KOPT-K1 (cell line): ENCODE measurements around the gene GRAP2.
A peak's percentile ranks its signal among the peaks of the same experiment; 100 is the strongest.

ENCODE experiments used
- H3K27ac ChIP-seq: fragments of 200-600 bp; sonication (generic); 2 replicates; pipeline ENCODE4 v1.5.1; 2016; ENCODE audit warnings: antibody characterized with exemption, mild to moderate bottlenecking, low read depth, low read length; ENCODE audit not compliant: poor library complexity, severe bottlenecking
- H3K36me3 ChIP-seq: fragments of 200-600 bp; sonication (generic); 2 replicates; pipeline ENCODE4 v1.5.1; 2017; ENCODE audit warnings: antibody characterized with exemption, mild to moderate bottlenecking, low read length, moderate library complexity; ENCODE audit not compliant: insufficient read depth
- H3K9me3 ChIP-seq: fragments of 200-600 bp; sonication (generic); 2 replicates; pipeline ENCODE4 v1.5.1; 2017; ENCODE audit warnings: antibody characterized with exemption, low read length, mild to moderate bottlenecking; ENCODE audit not compliant: insufficient read depth, poor library complexity, severe bottlenecking

GRAP2 gene

GRCh38 chr22:39925909-39926679, 25.2 kb downstream of the GRAP2 start:
- peaks cover 9% of the 10 kb centered on the region; the same call in 1 of the 2 replicates for H3K36me3 ChIP-seq
- no peaks in the 10 kb centered on the region for H3K9me3 ChIP-seq
- H3K27ac ChIP-seq = peak overlapping the region; percentile 99

DNA sequence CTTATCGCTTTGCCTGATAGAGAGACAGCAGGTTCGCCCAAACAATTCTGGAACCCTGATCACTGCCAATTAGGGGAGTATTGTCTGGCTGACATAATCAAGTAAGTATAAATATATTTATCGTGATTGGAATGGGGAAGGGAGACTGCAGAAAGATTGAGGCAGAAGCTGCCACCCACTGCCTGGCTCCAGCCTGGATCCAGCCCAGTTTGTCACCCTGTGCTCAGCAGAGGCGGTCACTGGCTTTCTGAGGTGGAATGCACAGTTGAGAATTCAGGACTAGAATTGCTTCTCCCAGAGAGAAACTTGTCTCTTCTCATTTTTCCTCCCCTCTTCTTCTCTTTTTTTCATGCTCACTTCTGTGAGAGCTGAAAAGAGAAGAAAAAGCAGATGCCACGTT, 25.9 kb downstream of the GRAP2 start:
- Histone ChIP-seq H3K27ac (peak overlapping the region; percentile 99), H3K9me3 (no peaks in the 10 kb centered on the region), H3K36me3 (peaks cover 9% of the 10 kb centered on the region; the same call in 1 of the 2 replicates)

DNA sequence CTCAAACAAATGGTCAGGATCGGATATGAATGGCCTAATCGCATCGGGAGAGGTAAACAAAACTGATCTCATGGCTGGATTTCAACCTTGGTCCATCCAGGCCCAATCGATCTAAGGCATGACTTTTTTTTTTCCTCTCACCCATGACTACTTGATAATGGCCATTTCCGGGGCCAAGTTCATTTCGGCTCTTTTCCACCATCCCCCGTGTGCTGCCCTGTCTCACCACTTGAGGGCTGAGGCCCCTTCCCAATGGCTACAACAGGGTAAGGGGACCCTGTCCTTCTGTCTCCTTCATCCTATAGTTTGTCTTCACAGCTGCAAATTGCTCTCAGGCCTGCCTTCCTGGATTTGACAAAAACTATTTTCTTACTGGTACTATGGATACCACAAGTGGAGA, 26.7 kb downstream of the GRAP2 start:
- peaks cover 9% of the 10 kb centered on the region; the same call in 1 of the 2 replicates for H3K36me3 ChIP-seq
- peak overlapping the region; percentile 99 for H3K27ac ChIP-seq
- no peaks in the 10 kb centered on the region for H3K9me3 ChIP-seq

DNA sequence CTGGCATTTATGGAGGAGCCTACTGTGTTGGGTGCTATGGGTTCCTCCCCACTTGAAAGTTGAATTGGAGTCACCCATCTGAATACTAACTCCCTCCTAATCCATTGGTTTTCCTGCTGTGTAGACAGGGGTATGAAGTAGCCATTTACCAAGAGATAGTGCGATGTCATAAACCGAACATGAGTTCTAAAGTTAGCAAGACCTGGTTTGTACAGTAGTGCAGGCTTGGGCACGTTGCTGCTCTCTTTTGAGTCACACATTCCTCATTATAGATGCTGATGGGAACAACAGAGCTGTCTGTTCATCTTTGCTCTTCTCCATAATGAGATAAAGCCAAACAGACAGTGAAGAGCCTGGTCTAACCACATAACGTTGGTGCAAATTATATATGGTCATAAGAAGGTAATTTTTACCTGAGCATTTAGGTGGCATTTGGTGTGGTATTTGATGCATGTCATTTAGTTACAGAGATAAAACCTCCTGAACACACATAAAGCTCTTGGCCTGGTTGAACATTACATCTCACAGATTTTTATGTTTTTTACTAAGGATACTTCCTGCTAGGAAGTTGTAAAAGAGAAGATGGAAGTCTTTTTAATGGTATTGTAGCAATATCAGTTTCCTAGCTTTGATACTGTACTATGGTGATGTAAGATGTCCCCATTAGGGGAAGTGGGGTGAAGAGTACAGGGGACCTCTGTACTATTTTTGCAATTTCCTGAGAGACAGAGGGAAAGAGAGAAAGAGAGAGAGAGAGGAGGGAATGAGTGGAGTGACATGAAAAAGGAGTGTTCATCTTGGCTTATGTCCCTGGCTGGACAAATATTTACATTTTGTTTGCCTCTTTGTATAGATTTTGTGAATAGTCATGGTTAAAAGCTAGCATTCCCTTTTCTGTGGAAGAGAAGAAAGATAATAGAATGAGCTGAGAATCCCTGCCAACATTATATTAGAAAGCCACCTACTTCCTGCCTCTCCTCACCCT, 27.9 kb downstream of the GRAP2 start:
- peaks cover 9% of the 10 kb centered on the region; the same call in 1 of the 2 replicates for H3K36me3 ChIP-seq
- H3K27ac ChIP-seq = peak overlapping the region; percentile 99
- H3K9me3 ChIP-seq = no peaks in the 10 kb centered on the region

DNA sequence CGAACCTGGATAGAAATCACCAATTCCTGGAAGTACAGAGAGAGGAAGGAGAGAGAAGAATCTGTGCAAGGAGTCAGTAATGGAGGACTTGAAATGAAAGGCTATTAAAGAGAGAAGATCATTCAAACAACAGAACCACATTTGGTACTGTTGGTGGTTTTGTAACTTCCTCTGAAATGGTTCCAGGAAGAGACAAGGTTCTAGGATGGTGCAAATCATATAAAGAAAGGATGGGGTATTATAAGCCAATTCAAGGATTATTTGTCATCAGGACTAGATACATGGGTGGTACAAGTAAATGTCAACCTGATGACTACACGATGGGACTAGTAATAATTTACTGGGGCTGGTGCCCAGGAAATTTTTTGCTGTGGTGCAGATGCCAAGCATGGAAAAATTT, 30.4 kb downstream of the GRAP2 start:
- peaks cover 15% of the 10 kb centered on the region; the same call in 1 of the 2 replicates for H3K36me3 ChIP-seq
- no peaks in the 10 kb centered on the region for H3K9me3 ChIP-seq

GRCh38 chr22:39932166-39932565, 31.3 kb downstream of the GRAP2 start:
- H3K36me3 ChIP-seq = peaks cover 22% of the 10 kb centered on the region; the same call in 1 of the 2 replicates
- H3K9me3 ChIP-seq = no peaks in the 10 kb centered on the region
- H3K27ac ChIP-seq = peak overlapping the region; percentile 99

More for the DNA sequence above, 30.4 kb downstream of the GRAP2 start:
- peak overlapping the region; percentile 99 for H3K27ac ChIP-seq

- H3K27ac ChIP-seq = peak overlapping the region; percentile 99
- peaks cover 31% of the 10 kb centered on the region for H3K36me3 ChIP-seq
- no peaks in the 10 kb centered on the region for H3K9me3 ChIP-seq
Measured at GRCh38 chr22:39932918-39933649, 32.2 kb downstream of the GRAP2 start.

GRCh38 chr22:39933741-39934140, 32.9 kb downstream of the GRAP2 start:
- H3K9me3 ChIP-seq = no peaks in the 10 kb centered on the region
- H3K27ac ChIP-seq = peak overlapping the region; percentile 99
- peaks cover 37% of the 10 kb centered on the region for H3K36me3 ChIP-seq

- Histone ChIP-seq H3K27ac (peak overlapping the region; percentile 99), H3K9me3 (no peaks in the 10 kb centered on the region), H3K36me3 (peaks cover 38% of the 10 kb centered on the region)
Measured at GRCh38 chr22:39935116-39935515, 34.2 kb downstream of the GRAP2 start.

GRCh38 chr22:39935612-39936011, 34.7 kb downstream of the GRAP2 start:
- peaks cover 38% of the 10 kb centered on the region for H3K36me3 ChIP-seq
- peak overlapping the region; percentile 99 for H3K27ac ChIP-seq
- H3K9me3 ChIP-seq = no peaks in the 10 kb centered on the region

GRCh38 chr22:39936523-39937145, 35.8 kb downstream of the GRAP2 start:
- H3K9me3 ChIP-seq = no peaks in the 10 kb centered on the region
- H3K36me3 ChIP-seq = peaks cover 42% of the 10 kb centered on the region
- H3K27ac ChIP-seq = peak overlapping the region; percentile 99

DNA sequence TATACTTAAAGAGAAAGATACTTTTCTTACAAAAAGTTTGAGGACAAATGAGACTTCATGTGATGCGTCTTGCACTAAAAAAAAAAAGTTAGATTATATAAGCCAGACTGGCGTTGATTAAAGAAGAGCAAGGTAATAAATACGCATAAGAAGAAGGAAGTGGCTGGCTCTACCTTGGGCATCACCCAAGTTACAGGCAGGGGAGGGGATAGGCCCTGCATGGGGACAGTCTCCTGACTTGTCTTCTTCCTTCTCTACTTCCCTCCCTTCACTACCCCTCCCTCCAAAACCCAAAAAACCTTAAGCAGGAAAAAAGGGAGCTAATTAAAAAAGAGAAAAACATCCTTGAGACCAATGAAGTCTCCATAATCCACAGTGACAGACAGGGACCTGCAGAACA, 37.0 kb downstream of the GRAP2 start:
- peaks cover 42% of the 10 kb centered on the region for H3K36me3 ChIP-seq
- no peaks in the 10 kb centered on the region for H3K9me3 ChIP-seq
- peak overlapping the region; percentile 99 for H3K27ac ChIP-seq

GRCh38 chr22:39938509-39939111, 37.7 kb downstream of the GRAP2 start:
- Histone ChIP-seq H3K36me3 (peaks cover 42% of the 10 kb centered on the region), H3K27ac (peak overlapping the region; percentile 99), H3K9me3 (no peaks in the 10 kb centered on the region)

DNA sequence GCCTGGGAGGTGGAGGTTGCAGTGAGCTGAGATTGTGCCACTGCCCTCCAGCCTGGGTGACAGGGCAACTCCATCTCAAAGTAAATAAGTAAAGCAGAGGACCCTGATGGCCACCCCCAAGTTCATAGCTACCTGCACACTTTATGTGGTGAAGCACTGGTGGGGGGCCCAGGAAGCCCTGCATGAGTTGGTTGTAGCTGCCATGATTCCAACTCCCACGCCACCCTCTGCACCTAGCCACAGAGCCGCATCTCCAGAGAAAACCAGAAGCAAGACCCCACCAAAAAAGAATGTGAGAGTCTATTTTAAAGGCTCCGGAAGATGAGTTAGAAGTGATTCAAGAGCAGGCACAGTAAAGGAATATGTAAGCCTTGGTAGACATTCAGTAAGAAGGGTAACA, 38.9 kb downstream of the GRAP2 start:
- Histone ChIP-seq H3K27ac (peak overlapping the region; percentile 99), H3K36me3 (peaks cover 43% of the 10 kb centered on the region), H3K9me3 (no peaks in the 10 kb centered on the region)
